K562 (cell line): ENCODE measurements around the gene SLC26A1. TPM values are rescaled to one million over a fixed set of nuclear protein-coding genes. Genes with fewer than 3 reads are reported as not detected.

Experiments
- GTF2E2 ChIP-seq: fragments of 200-800 bp; sonication (Bioruptor generic); IDR thresholded peaks from 2 replicates; pipeline ENCODE4 v1.6.1; 2016; ENCODE audit warnings: missing genetic modification characterization, missing compliant biosample characterization
- NFE2L1 ChIP-seq: fragments of 450-650 bp; IDR thresholded peaks from 2 replicates; pipeline ENCODE4 v1.6.1; 2016; ENCODE audit warnings: missing genetic modification characterization, low read depth, mild to moderate bottlenecking, missing compliant biosample characterization, moderate library complexity, borderline replicate concordance
- NR4A1 ChIP-seq, 2 experiments: fragments of 250-450 bp in 1 of 2; fragments of 450-650 bp in 1 of 2; sonication (Bioruptor Pico) in 1 of 2; IDR thresholded peaks; 2 replicates each; pipeline versions ENCODE4 v1.4.0 to v1.6.1; 2016 to 2020; ENCODE audit warnings: mild to moderate bottlenecking in 2 of 2, missing compliant biosample characterization in 1 of 2, missing genetic modification characterization in 1 of 2, moderate library complexity in 1 of 2
- PRPF4 ChIP-seq: fragments of 200-400 bp; formaldehyde crosslinking; IDR thresholded peaks from one replicate; pipeline ENCODE4 v1.6.1; 2017; ENCODE audit warnings: low read length, low read depth, mild to moderate bottlenecking; ENCODE audit not compliant: insufficient read depth, poor library complexity, severe bottlenecking
- SOX6 ChIP-seq: fragments of 450-650 bp; IDR thresholded peaks from 2 replicates; pipeline ENCODE4 v1.6.1; 2014; ENCODE audit warnings: mild to moderate bottlenecking
- polyA plus RNA-seq, 8 experiments: library from polyadenylated mRNA; depleted of rRNA in 4 of 8; stranded (reverse) in 5 of 8; unstranded in 3 of 8; fragments of >200 nt; fragmentation: Nextera tagmentation in 2 of 8; fragmentation: Illumina TruSeq in 1 of 8; extraction: Ambion mirVana in 2 of 8; extraction: Trizol in 1 of 8; gene quantifications; 2 replicates each; pipeline versions ENCODE4 v1.2.1 to v1.2.3, GENCODE V29; 2011 to 2014; ENCODE audit warnings: inconsistent platforms in 1 of 8, missing spikeins in 1 of 8
- total RNA-seq, 7 experiments: library from RNA; depleted of rRNA in 6 of 7; stranded (reverse); fragments of >200 nt in 6 of 7; fragmentation: Illumina TruSeq in 2 of 7; extraction: Trizol in 2 of 7; gene quantifications; 2 replicates each; pipeline versions ENCODE4 v1.2.1 to v1.2.3, GENCODE V29; 2011 to 2021; ENCODE audit warnings: low replicate concordance in 1 of 7
- TF ChIP-seq, protein P1 (sequence below), 2 experiments: fragments of 150-350 bp in 1 of 2; IDR thresholded peaks; 2 replicates each; pipeline ENCODE4 v1.6.1; 2012 to 2016; ENCODE audit warnings: low read depth in 2 of 2, low read length in 2 of 2, mild to moderate bottlenecking in 1 of 2, moderate library complexity in 1 of 2
- TF ChIP-seq, protein P2 (sequence below): fragments of 450-650 bp; IDR thresholded peaks from 2 replicates; pipeline ENCODE4 v1.6.1; 2018; ENCODE audit not compliant: partially characterized antibody
- TF ChIP-seq, protein P3 (sequence below): fragments of 450-650 bp; formaldehyde crosslinking; IDR thresholded peaks from 2 replicates; pipeline ENCODE4 v1.4.0; 2022; ENCODE audit warnings: missing genetic modification characterization

The SLC26A1 gene
- total and polyA plus RNA-seq, 9 of the 15 experiments (the other 6 are each of a cell fraction or from before 2014, with no cell fraction given), result 0.11 to 4.2 (median 0.95) TPM

DNA sequence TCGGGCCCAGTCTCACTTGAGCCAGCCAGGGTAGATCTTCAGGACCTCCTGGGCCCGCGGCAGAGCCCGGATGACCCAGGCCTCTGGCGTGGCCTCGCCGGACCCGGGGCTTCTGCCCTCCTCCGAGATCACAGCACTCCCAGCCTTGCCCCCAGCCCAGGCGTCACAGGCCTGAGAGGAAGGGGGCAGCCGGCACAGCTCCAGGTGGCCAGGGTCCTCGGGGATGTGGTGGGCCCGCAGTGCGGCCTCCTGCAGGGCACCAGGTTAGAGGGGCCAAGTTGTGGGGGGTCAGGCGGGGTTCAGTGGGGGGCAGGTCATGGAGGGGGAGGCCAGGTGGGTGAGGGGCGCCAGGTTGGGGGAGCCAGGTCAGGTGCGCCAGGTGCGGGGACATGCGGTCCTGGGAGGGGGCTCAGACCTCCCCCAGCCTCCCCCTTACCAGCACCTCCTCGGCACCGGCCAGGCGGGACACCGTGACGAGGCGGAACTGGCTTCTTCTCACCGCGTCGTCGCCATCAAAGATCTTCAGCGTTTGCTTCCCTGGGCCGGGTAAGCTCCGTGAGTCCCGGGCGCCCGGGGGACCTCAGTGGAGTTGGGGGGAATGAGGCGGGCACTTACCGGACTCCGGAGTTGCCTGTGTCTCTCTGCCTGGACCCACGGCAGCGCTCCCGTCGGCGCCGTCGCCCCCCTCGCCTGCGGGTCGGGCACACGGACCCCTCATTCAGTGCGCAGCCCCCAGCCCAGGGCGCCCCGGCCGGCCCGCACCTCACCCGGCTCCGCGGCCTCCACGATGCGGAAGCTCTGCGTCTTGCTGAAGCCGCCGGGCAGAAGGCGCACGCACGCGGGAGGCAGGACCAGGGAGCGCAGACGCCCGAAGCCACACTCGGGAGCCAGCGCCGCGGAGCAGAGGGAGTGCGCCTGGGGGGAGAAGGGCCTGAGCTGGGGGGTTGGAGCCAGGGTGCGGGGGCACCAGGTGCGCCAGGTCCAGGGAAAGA, 25.8 kb downstream of the SLC26A1 start (continued):
- TF ChIP-seq PRPF4, result no peak
- TF ChIP-seq, protein P1, sequence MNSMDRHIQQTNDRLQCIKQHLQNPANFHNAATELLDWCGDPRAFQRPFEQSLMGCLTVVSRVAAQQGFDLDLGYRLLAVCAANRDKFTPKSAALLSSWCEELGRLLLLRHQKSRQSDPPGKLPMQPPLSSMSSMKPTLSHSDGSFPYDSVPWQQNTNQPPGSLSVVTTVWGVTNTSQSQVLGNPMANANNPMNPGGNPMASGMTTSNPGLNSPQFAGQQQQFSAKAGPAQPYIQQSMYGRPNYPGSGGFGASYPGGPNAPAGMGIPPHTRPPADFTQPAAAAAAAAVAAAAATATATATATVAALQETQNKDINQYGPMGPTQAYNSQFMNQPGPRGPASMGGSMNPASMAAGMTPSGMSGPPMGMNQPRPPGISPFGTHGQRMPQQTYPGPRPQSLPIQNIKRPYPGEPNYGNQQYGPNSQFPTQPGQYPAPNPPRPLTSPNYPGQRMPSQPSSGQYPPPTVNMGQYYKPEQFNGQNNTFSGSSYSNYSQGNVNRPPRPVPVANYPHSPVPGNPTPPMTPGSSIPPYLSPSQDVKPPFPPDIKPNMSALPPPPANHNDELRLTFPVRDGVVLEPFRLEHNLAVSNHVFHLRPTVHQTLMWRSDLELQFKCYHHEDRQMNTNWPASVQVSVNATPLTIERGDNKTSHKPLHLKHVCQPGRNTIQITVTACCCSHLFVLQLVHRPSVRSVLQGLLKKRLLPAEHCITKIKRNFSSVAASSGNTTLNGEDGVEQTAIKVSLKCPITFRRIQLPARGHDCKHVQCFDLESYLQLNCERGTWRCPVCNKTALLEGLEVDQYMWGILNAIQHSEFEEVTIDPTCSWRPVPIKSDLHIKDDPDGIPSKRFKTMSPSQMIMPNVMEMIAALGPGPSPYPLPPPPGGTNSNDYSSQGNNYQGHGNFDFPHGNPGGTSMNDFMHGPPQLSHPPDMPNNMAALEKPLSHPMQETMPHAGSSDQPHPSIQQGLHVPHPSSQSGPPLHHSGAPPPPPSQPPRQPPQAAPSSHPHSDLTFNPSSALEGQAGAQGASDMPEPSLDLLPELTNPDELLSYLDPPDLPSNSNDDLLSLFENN (IDR thresholded peaks at IDR 0.05; ENCODE audit: low read depth in 2 of 2, low read length in 2 of 2), result no peak
- TF ChIP-seq GTF2E2 (tag), result no peak
- TF ChIP-seq, protein P2, sequence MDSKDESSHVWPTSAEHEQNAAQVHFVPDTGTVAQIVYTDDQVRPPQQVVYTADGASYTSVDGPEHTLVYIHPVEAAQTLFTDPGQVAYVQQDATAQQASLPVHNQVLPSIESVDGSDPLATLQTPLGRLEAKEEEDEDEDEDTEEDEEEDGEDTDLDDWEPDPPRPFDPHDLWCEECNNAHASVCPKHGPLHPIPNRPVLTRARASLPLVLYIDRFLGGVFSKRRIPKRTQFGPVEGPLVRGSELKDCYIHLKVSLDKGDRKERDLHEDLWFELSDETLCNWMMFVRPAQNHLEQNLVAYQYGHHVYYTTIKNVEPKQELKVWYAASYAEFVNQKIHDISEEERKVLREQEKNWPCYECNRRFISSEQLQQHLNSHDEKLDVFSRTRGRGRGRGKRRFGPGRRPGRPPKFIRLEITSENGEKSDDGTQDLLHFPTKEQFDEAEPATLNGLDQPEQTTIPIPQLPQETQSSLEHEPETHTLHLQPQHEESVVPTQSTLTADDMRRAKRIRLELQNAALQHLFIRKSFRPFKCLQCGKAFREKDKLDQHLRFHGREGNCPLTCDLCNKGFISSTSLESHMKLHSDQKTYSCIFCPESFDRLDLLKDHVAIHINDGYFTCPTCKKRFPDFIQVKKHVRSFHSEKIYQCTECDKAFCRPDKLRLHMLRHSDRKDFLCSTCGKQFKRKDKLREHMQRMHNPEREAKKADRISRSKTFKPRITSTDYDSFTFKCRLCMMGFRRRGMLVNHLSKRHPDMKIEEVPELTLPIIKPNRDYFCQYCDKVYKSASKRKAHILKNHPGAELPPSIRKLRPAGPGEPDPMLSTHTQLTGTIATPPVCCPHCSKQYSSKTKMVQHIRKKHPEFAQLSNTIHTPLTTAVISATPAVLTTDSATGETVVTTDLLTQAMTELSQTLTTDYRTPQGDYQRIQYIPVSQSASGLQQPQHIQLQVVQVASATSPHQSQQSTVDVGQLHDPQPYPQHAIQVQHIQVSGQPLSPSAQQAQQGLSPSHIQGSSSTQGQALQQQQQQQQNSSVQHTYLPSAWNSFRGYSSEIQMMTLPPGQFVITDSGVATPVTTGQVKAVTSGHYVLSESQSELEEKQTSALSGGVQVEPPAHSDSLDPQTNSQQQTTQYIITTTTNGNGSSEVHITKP, result no peak
- TF ChIP-seq SOX6, result no peak
- no peak for TF ChIP-seq NR4A1 (CRISPR knock-in tag; IDR thresholded peaks at IDR 0.05)
- no peak for TF ChIP-seq NR4A1 (tag; IDR thresholded peaks at IDR 0.05)
- no peak for TF ChIP-seq NFE2L1
- TF ChIP-seq, protein P3, sequence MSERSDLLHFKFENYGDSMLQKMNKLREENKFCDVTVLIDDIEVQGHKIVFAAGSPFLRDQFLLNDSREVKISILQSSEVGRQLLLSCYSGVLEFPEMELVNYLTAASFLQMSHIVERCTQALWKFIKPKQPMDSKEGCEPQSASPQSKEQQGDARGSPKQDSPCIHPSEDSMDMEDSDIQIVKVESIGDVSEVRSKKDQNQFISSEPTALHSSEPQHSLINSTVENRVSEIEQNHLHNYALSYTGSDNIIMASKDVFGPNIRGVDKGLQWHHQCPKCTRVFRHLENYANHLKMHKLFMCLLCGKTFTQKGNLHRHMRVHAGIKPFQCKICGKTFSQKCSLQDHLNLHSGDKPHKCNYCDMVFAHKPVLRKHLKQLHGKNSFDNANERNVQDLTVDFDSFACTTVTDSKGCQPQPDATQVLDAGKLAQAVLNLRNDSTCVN (CRISPR knock-in tag), result no peak
- TF ChIP-seq, all 486 proteins: peak for 0
